ENCODE results near the gene PTPRJ. TPM values are rescaled to one million over a fixed set of nuclear protein-coding genes. Genes with fewer than 3 reads are reported as not detected.

Gene PTPRJ
- total and polyA plus RNA-seq, 2 donors (not counting 3 experiments of a cell fraction or from before 2014, with no cell fraction given) = 3.1 to 7.7 TPM

DNA sequence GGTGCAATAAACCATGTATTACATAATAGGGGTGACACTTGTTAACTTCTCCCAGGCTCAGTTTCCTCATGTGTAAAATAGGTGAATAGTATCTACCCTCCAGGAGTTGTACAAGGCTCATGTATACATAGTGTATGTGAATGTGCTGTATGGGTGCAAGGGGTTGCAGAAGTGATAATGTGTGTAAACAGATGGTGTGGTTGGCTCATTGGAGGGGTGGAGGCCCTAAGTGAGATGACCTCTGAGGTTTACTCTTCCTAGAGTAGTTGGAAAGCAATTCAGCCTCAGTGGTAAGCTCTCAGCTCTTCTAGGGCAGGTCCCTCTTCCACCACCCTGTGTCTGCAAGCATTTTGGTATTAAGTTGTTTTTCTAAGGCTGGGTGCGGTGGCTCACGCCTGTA lies 102.4 kb downstream of the PTPRJ start:
- no peak for DNase-seq (ENCODE audit: low read depth, low spot score)
- Histone ChIP-seq H3K4me1 (ENCODE audit: control insufficient read depth, extremely low read depth, insufficient read depth, low read length) (peaks cover 8% of the 10 kb centered on the region), H4K20me1 (replicated peaks; ENCODE audit: control insufficient read depth, extremely low read depth, insufficient read depth, low read length) (no peaks in the 10 kb centered on the region), H3K79me2 (ENCODE audit: control insufficient read depth, insufficient read depth, low read length) (no peaks in the 10 kb centered on the region), H3K4me2 (ENCODE audit: insufficient read depth, low read length) (no peak overlapping the region), H3K9me3 (replicated peaks; ENCODE audit: control insufficient read depth, insufficient read depth, low read length) (no peaks in the 10 kb centered on the region), H2AFZ (ENCODE audit: low read depth, low read length) (no peak overlapping the region), H3K9ac (replicated peaks; ENCODE audit: extremely low read depth, insufficient read depth, low read length) (no peak overlapping the region), H3K27me3 (ENCODE audit: control insufficient read depth in 2 of 2, insufficient read depth in 2 of 2, low read length in 2 of 2) (no peaks in the 10 kb centered on the region), H3K27ac (ENCODE audit: insufficient read depth, low read depth, low read length) (no peak overlapping the region), H3K4me3 (replicated peaks in 1 of 3; ENCODE audit: insufficient read depth in 1 of 3, low read depth in 1 of 3, low read length in 3 of 3) (no peak overlapping the region), H3K36me3 (ENCODE audit: control insufficient read depth in 2 of 2, extremely low read depth in 1 of 2, insufficient read depth in 2 of 2, low read length in 2 of 2) (no peaks in the 10 kb centered on the region), H3K9me1 (replicated peaks; ENCODE audit: control insufficient read depth, extremely low read depth, insufficient read depth, low read length) (no peaks in the 10 kb centered on the region)
- FAIRE-seq = no peak
- TF ChIP-seq EZH2 (IDR thresholded peaks at IDR 0.05; ENCODE audit: borderline replicate concordance, low read depth, low read length, severe bottlenecking) (no peak), CTCF (IDR thresholded peaks at IDR 0.05; ENCODE audit: extremely low read depth in 1 of 2, insufficient read depth in 1 of 2, low read depth in 1 of 2, low read length in 2 of 2) (no peak), MYC (IDR thresholded peaks at IDR 0.05; ENCODE audit: low read depth, low read length) (no peak), POLR2A (IDR thresholded peaks at IDR 0.05; ENCODE audit: low read depth, low read length) (no peak), JUN (IDR thresholded peaks at IDR 0.05; ENCODE audit: borderline replicate concordance, insufficient read depth, insufficient read length, low read depth) (no peak), POLR2AphosphoS5 (IDR thresholded peaks at IDR 0.05; ENCODE audit: insufficient read depth, low read depth, low read length) (no peak), MAX (IDR thresholded peaks at IDR 0.05; ENCODE audit: insufficient read depth, insufficient read length) (no peak), FOS (IDR thresholded peaks at IDR 0.05; ENCODE audit: borderline replicate concordance, insufficient read depth, low read length) (no peak), GATA2 (IDR thresholded peaks at IDR 0.05; ENCODE audit: insufficient read depth, insufficient read length, low read depth, low read length) (no peak)
- no TSS peak for BruUV-seq (replicated peaks)
- POLR2A ChIA-PET = no interaction called here
- dilution Hi-C loops (cut with MboI; ENCODE audit: extremely low pct_ligation_motif_present, low sequenced_read_pairs) = no loop called here
- intact Hi-C loops (cut with micrococcal nuclease) = no loop called here
- CTCF ChIA-PET = interaction anchor here (0.7 to 1.1 kb wide), 2 partner anchors 65 to 148 kb away, joined by 3 to 4 read pairs; no protein-coding TSS in a partner anchor

Measured in endothelial cell of umbilical vein (primary cell).